SK-N-SH treated with all-trans-retinoic acid at 6 μM for 48 hours (cell line): ENCODE results near the gene IL17REL.

Experiments
- ATAC-seq: fragments of 200-7000 bp; cut with Tn5 transposase; 3 replicates; pipeline ENCODE4 v1.9.1; 2020; ENCODE audit warnings: mild to moderate bottlenecking, moderate library complexity
- ARNTL ChIP-seq: fragments of 450-650 bp; formaldehyde crosslinking; IDR thresholded peaks from 2 replicates; pipeline ENCODE4 v1.5.0; 2020; ENCODE audit warnings: low read depth, mild to moderate bottlenecking, moderate library complexity, borderline replicate concordance
- BACH2 ChIP-seq: fragments of 250-450 bp; sonication (Bioruptor Pico); IDR thresholded peaks from 2 replicates; pipeline ENCODE4 v1.9.0; 2021; ENCODE audit warnings: mild to moderate bottlenecking, borderline replicate concordance
- CREB5 ChIP-seq: fragments of 250-450 bp; sonication (Bioruptor Pico); IDR thresholded peaks from 2 replicates; pipeline ENCODE4 v1.5.1; 2020; ENCODE audit warnings: low read depth, mild to moderate bottlenecking, moderate library complexity
- CSDC2 ChIP-seq: fragments of 250-450 bp; sonication (Bioruptor Pico); IDR thresholded peaks from 2 replicates; pipeline ENCODE4 v1.5.0; 2020; ENCODE audit warnings: mild to moderate bottlenecking, moderate library complexity
- CSRNP3 ChIP-seq: fragments of 250-450 bp; sonication (Bioruptor Pico); IDR thresholded peaks from 2 replicates; pipeline ENCODE4 v1.5.1; 2021; ENCODE audit warnings: mild to moderate bottlenecking, moderate library complexity
- ESRRG ChIP-seq: fragments of 250-450 bp; sonication (Bioruptor Pico); IDR thresholded peaks from 2 replicates; pipeline ENCODE4 v1.6.1; 2021; ENCODE audit warnings: mild to moderate bottlenecking
- GLIS3 ChIP-seq: fragments of 250-450 bp; sonication (Bioruptor Pico); IDR thresholded peaks from 2 replicates; pipeline ENCODE4 v1.5.0; 2020; ENCODE audit warnings: mild to moderate bottlenecking, moderate library complexity
- ISL1 ChIP-seq: fragments of 250-450 bp; sonication (Bioruptor Pico); IDR thresholded peaks from 2 replicates; pipeline ENCODE4 v2.1.2; 2022; ENCODE audit warnings: mild to moderate bottlenecking, moderate library complexity
- OSR1 ChIP-seq: fragments of 250-450 bp; sonication (Bioruptor Pico); IDR thresholded peaks from 2 replicates; pipeline ENCODE4 v1.8.0; 2022; ENCODE audit warnings: moderate library complexity, mild to moderate bottlenecking, inconsistent platforms
- PPARA ChIP-seq: fragments of 250-450 bp; sonication (Bioruptor Pico); IDR thresholded peaks from 2 replicates; pipeline ENCODE4 v1.5.0; 2020; ENCODE audit warnings: mild to moderate bottlenecking, borderline replicate concordance
- RARB ChIP-seq: fragments of 250-450 bp; sonication (Bioruptor Pico); IDR thresholded peaks from 2 replicates; pipeline ENCODE4 v1.8.0; 2021; ENCODE audit warnings: mild to moderate bottlenecking, moderate library complexity
- SNAI2 ChIP-seq: fragments of 250-450 bp; sonication (Bioruptor Pico); IDR thresholded peaks from 2 replicates; pipeline ENCODE4 v1.5.0; 2020; ENCODE audit warnings: mild to moderate bottlenecking, moderate library complexity
- TCF4 ChIP-seq: fragments of 250-450 bp; sonication (Bioruptor Pico); IDR thresholded peaks from 2 replicates; pipeline ENCODE4 v1.8.0; 2021; ENCODE audit warnings: mild to moderate bottlenecking, moderate library complexity, borderline replicate concordance
- TOX ChIP-seq: fragments of 250-450 bp; sonication (Bioruptor Pico); IDR thresholded peaks from 2 replicates; pipeline ENCODE4 v1.8.0; 2021; ENCODE audit warnings: mild to moderate bottlenecking, moderate library complexity, borderline replicate concordance
- TSHZ2 ChIP-seq: fragments of 250-450 bp; sonication (Bioruptor Pico); IDR thresholded peaks from 2 replicates; pipeline ENCODE4 v1.5.0; 2020; ENCODE audit warnings: mild to moderate bottlenecking, moderate library complexity
- ZC3H10 ChIP-seq: fragments of 250-450 bp; sonication (Bioruptor Pico); IDR thresholded peaks from 2 replicates; pipeline ENCODE4 v1.5.1; 2021; ENCODE audit warnings: mild to moderate bottlenecking, moderate library complexity
- ZFP3 ChIP-seq: fragments of 250-450 bp; sonication (Bioruptor Pico); IDR thresholded peaks from 2 replicates; pipeline ENCODE4 v1.5.0; 2020; ENCODE audit warnings: mild to moderate bottlenecking, moderate library complexity
- ZFP30 ChIP-seq: fragments of 450-650 bp; formaldehyde crosslinking; IDR thresholded peaks from 2 replicates; pipeline ENCODE4 v1.5.0; 2022; ENCODE audit warnings: mild to moderate bottlenecking, moderate library complexity
- ZNF565 ChIP-seq: fragments of 450-650 bp; formaldehyde crosslinking; conservative IDR thresholded peaks from 2 replicates; pipeline ENCODE4 v1.5.0; 2020; ENCODE audit warnings: low read depth, mild to moderate bottlenecking, moderate library complexity
- TF ChIP-seq, protein P1 (sequence below): fragments of 250-450 bp; sonication (Bioruptor Pico); IDR thresholded peaks from 2 replicates; pipeline ENCODE4 v1.8.0; 2021; ENCODE audit warnings: low read depth, mild to moderate bottlenecking, moderate library complexity, borderline replicate concordance

IL17REL gene

GRCh38 chr22:49994361-49995040, 18.1 kb downstream of the IL17REL start:
- no peak for ATAC-seq
- no peak for TF ChIP-seq ZFP30 (CRISPR knock-in tag)
- TF ChIP-seq ARNTL (CRISPR knock-in tag): no peak
- no peak for TF ChIP-seq BACH2 (CRISPR knock-in tag)
- TF ChIP-seq GLIS3 (CRISPR knock-in tag): no peak
- no peak for TF ChIP-seq TSHZ2 (CRISPR knock-in tag)
- no peak for TF ChIP-seq ZC3H10
- TF ChIP-seq CREB5 (CRISPR knock-in tag): no peak
- no peak for TF ChIP-seq ZNF565 (CRISPR knock-in tag)
- TF ChIP-seq, protein P1, sequence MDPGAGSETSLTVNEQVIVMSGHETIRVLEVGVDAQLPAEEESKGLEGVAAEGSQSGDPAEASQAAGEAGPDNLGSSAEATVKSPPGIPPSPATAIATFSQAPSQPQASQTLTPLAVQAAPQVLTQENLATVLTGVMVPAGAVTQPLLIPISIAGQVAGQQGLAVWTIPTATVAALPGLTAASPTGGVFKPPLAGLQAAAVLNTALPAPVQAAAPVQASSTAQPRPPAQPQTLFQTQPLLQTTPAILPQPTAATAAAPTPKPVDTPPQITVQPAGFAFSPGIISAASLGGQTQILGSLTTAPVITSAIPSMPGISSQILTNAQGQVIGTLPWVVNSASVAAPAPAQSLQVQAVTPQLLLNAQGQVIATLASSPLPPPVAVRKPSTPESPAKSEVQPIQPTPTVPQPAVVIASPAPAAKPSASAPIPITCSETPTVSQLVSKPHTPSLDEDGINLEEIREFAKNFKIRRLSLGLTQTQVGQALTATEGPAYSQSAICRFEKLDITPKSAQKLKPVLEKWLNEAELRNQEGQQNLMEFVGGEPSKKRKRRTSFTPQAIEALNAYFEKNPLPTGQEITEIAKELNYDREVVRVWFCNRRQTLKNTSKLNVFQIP (CRISPR knock-in tag): no peak
- TF ChIP-seq ESRRG (CRISPR knock-in tag): no peak

GRCh38 chr22:49993649-49994360, 18.8 kb downstream of the IL17REL start:
- ATAC-seq: peak; percentile 19; the same call in 2 of the 3 replicates
- TF ChIP-seq SNAI2 (CRISPR knock-in tag): no peak
- TF ChIP-seq ZFP3 (CRISPR knock-in tag): no peak
- TF ChIP-seq GLIS3 (CRISPR knock-in tag): no peak

DNA sequence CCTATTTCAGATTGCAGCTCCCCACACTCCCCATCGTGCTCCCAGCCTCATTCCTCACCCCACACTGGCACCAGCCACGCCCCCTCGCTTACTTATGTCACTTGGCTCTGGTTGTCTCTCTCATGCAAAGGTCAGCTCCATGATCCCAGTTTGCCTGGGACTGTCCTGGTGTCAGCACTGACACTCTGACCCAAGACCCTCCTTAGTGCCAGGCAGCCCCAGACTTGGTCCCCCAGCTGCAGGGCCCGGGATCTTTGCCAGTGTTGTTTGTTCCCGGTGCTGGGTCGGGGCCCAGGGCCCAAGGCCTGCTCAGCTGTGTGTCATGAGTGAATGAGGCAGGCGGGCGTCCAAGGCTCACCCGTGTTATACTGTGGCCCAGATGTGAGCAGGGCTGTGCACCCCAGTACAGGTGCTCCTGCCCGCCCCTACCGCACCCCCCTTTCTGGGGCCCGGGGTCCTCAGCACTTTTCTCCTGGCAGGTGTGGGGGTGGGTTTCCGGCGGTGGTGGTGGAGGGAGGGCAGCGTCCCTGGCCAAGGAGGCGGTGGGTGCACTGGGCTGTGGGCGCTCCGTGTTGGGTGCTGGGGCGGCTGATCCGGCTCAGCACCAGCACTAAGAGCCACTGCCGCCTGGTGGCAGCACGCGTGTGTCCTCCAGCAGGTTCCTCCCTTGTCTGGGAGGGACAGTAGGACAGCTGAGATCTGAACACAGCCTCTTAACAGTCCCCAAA, 19.5 kb downstream of the IL17REL start:
- TF ChIP-seq CREB5 (CRISPR knock-in tag) (no peak), BACH2 (CRISPR knock-in tag) (no peak), ZNF565 (CRISPR knock-in tag) (no peak), TOX (CRISPR knock-in tag) (no peak), RARB (CRISPR knock-in tag) (no peak), CSRNP3 (no peak), ISL1 (no peak), ZFP3 (CRISPR knock-in tag) (no peak), ESRRG (CRISPR knock-in tag) (no peak), PPARA (no peak), CSDC2 (CRISPR knock-in tag) (no peak), TCF4 (CRISPR knock-in tag) (no peak), OSR1 (no peak), TSHZ2 (CRISPR knock-in tag) (no peak), ARNTL (CRISPR knock-in tag) (no peak), GLIS3 (CRISPR knock-in tag) (no peak)

More for the DNA sequence above, 19.5 kb downstream of the IL17REL start:
- ATAC-seq: peak; percentile 94
